BJ (cell line): Measurements from ENCODE around the gene IFNL2. TPM values are rescaled to one million over a fixed set of nuclear protein-coding genes. Genes with fewer than 3 reads are reported as not detected.

Experiments used
- CTCF ChIA-PET: fragments of 350-600 bp; formaldehyde crosslinking; extraction: SDS; loops from one replicate; lab custom pipeline; 2021; ENCODE audit warnings: antibody characterized with exemption, inconsistent platforms; lab: Yijun Ruan, JAX
- POLR2A ChIA-PET: fragments of 300-600 bp; sonication (Branson Sonifier 250); formaldehyde crosslinking; extraction: SDS; loops from one replicate; lab custom pipeline; 2021; ENCODE audit warnings: antibody characterized with exemption; lab: Charles Lee
- DNase-seq: peaks from one replicate; pipeline ENCODE4 v3.0.0-alpha.2; 2011; ENCODE audit warnings: low read depth
- H3K27me3 ChIP-seq: 2 replicates; pipeline ENCODE4 v1.6.0; 2011; ENCODE audit warnings: low read length; ENCODE audit not compliant: control insufficient read depth, insufficient read depth
- H3K36me3 ChIP-seq: 2 replicates; pipeline ENCODE4 v1.5.1; 2011; ENCODE audit warnings: low read length; ENCODE audit not compliant: control insufficient read depth, insufficient read depth
- H3K4me3 ChIP-seq: 2 replicates; pipeline ENCODE4 v1.5.1; 2011; ENCODE audit warnings: low read depth, mild to moderate bottlenecking, control low read depth, low read length
- CTCF ChIP-seq: IDR thresholded peaks from 2 replicates; pipeline ENCODE4 v1.5.1; 2011; ENCODE audit warnings: low read depth, mild to moderate bottlenecking, control low read depth, inconsistent platforms, low read length, moderate library complexity; ENCODE audit not compliant: insufficient read depth
- polyA plus RNA-seq: library from polyadenylated mRNA; depleted of rRNA; stranded (reverse); fragments of >200 nt; gene quantifications from 2 replicates; pipeline ENCODE4 v1.2.3, GENCODE V29; 2011

The IFNL2 gene
- polyA plus RNA-seq, 1 experiment = not detected

GRCh38 chr19:39284032-39284431, 15.8 kb downstream of the IFNL2 start:
- DNase-seq = no peak
- ChIA-PET CTCF (no interaction called here), POLR2A (no interaction called here)
- Histone ChIP-seq H3K4me3 (no peak overlapping the region), H3K27me3 (no peaks in the 10 kb centered on the region), H3K36me3 (no peaks in the 10 kb centered on the region)
- TF ChIP-seq CTCF = no peak

GRCh38 chr19:39293394-39293793, 25.2 kb downstream of the IFNL2 start:
- POLR2A ChIA-PET = no interaction called here
- DNase-seq = no peak
- TF ChIP-seq CTCF = no peak
- Histone ChIP-seq H3K27me3 (peaks cover 2% of the 10 kb centered on the region; the same call in 1 of the 2 replicates), H3K4me3 (no peak overlapping the region), H3K36me3 (no peaks in the 10 kb centered on the region)
- CTCF ChIA-PET = interaction anchor here (0.9 to 1.3 kb wide), 2 partner anchors 35 to 178 kb away, joined by 3 to 4 read pairs; no protein-coding TSS in a partner anchor

GRCh38 chr19:39296055-39296645, 28.0 kb downstream of the IFNL2 start, which contains the start of gene IFNL1:
Gene IFNL1 (plus strand): TSS chr19:39296407. CDS start chr19:39296422, 15 bp downstream.
- Histone ChIP-seq H3K4me3 (no peak within 1 kb of the TSS), H3K36me3 (no peaks in the 10 kb centered on the region), H3K27me3 (peaks cover 4% of the 10 kb centered on the region; the same call in 1 of the 2 replicates)
- DNase-seq = no peak
- no peak for TF ChIP-seq CTCF
- POLR2A ChIA-PET = no interaction called here
- CTCF ChIA-PET = interaction anchor here (0.7 to 1.6 kb wide), 3 partner anchors 8 to 30 kb away, joined by 3 to 4 read pairs (median 3); no protein-coding TSS in a partner anchor

GRCh38 chr19:39296906-39297305, 28.7 kb downstream of the IFNL2 start:
- no peak for DNase-seq
- no peak for TF ChIP-seq CTCF
- H3K36me3 ChIP-seq = no peaks in the 10 kb centered on the region
- no peak overlapping the region for H3K4me3 ChIP-seq
- peaks cover 5% of the 10 kb centered on the region for H3K27me3 ChIP-seq
- ChIA-PET POLR2A (no interaction called here), CTCF (interaction anchor here (0.7 to 1.6 kb wide), 2 partner anchors 24 to 29 kb away, joined by 3 to 4 read pairs; no protein-coding TSS in a partner anchor)

- no peak for TF ChIP-seq CTCF
- no peak for DNase-seq
- Histone ChIP-seq H3K36me3 (no peaks in the 10 kb centered on the region), H3K27me3 (peaks cover 5% of the 10 kb centered on the region), H3K4me3 (no peak overlapping the region)
- CTCF ChIA-PET = no interaction called here
- POLR2A ChIA-PET = no interaction called here
Observed at GRCh38 chr19:39297931-39298634, 29.9 kb downstream of the IFNL2 start.
